Left hindlimb (tissue), 1 donor: ENCODE measurements around the gene TES.
"Not testable (repeated sequence)": the region's sequence is repeated elsewhere in the genome, so short reads cannot be mapped to it uniquely, and the experiment has no call there.

ENCODE experiments used
- DNase-seq: peaks from one replicate; pipeline ENCODE4 v3.0.0-alpha.2; 2018

TES gene

GRCh38 chr7:116224492-116225098 lies 14.3 kb downstream of the TES start:
- no peak for DNase-seq

GRCh38 chr7:116225860-116226259 lies 15.5 kb downstream of the TES start:
- DNase-seq: no peak

GRCh38 chr7:116226664-116227063 lies 16.3 kb downstream of the TES start:
- no peak for DNase-seq

- DNase-seq: no peak
Observed at GRCh38 chr7:116227678-116228239, 17.4 kb downstream of the TES start.

- DNase-seq: no peak
Observed at GRCh38 chr7:116228241-116228640, 17.9 kb downstream of the TES start.

GRCh38 chr7:116229366-116229765 lies 19.0 kb downstream of the TES start:
- DNase-seq: no peak

GRCh38 chr7:116230191-116231005 lies 20.1 kb downstream of the TES start:
- no peak for DNase-seq

- DNase-seq: no peak
Observed at GRCh38 chr7:116231543-116231942, 21.2 kb downstream of the TES start.

GRCh38 chr7:116231949-116232348 lies 21.6 kb downstream of the TES start:
- DNase-seq: no peak

- no peak for DNase-seq
Observed at GRCh38 chr7:116232350-116232749, 22.0 kb downstream of the TES start.

- DNase-seq: no peak
Observed at GRCh38 chr7:116232920-116233319, 22.6 kb downstream of the TES start.

GRCh38 chr7:116234517-116235200 lies 24.3 kb downstream of the TES start:
- DNase-seq: no peak

- no peak for DNase-seq
Observed at GRCh38 chr7:116235380-116235779, 25.0 kb downstream of the TES start.

- DNase-seq: no peak
Observed at GRCh38 chr7:116236020-116236630, 25.8 kb downstream of the TES start.

GRCh38 chr7:116239020-116239419 lies 28.7 kb downstream of the TES start:
- no peak for DNase-seq

- no peak for DNase-seq
Observed at GRCh38 chr7:116239434-116239833, 29.1 kb downstream of the TES start.

GRCh38 chr7:116240024-116240668 lies 29.8 kb downstream of the TES start:
- DNase-seq: no peak

GRCh38 chr7:116241291-116241690 lies 31.0 kb downstream of the TES start:
- DNase-seq: no peak

- DNase-seq: no peak
Observed at GRCh38 chr7:116242178-116242577, 31.8 kb downstream of the TES start.

GRCh38 chr7:116242759-116243158 lies 32.4 kb downstream of the TES start:
- no peak for DNase-seq

- DNase-seq: not testable (repeated sequence)
Observed at GRCh38 chr7:116244803-116245202, 34.5 kb downstream of the TES start.

- DNase-seq: no peak
Observed at GRCh38 chr7:116246357-116246756, 36.0 kb downstream of the TES start.
